ENCODE measurements around the gene WDR48.
A peak's percentile ranks its signal among the peaks of the same experiment; 100 is the strongest.
"Not testable (repeated sequence)": the region's sequence is repeated elsewhere in the genome, so short reads cannot be mapped to it uniquely, and the experiment has no call there.

Gene WDR48

DNA sequence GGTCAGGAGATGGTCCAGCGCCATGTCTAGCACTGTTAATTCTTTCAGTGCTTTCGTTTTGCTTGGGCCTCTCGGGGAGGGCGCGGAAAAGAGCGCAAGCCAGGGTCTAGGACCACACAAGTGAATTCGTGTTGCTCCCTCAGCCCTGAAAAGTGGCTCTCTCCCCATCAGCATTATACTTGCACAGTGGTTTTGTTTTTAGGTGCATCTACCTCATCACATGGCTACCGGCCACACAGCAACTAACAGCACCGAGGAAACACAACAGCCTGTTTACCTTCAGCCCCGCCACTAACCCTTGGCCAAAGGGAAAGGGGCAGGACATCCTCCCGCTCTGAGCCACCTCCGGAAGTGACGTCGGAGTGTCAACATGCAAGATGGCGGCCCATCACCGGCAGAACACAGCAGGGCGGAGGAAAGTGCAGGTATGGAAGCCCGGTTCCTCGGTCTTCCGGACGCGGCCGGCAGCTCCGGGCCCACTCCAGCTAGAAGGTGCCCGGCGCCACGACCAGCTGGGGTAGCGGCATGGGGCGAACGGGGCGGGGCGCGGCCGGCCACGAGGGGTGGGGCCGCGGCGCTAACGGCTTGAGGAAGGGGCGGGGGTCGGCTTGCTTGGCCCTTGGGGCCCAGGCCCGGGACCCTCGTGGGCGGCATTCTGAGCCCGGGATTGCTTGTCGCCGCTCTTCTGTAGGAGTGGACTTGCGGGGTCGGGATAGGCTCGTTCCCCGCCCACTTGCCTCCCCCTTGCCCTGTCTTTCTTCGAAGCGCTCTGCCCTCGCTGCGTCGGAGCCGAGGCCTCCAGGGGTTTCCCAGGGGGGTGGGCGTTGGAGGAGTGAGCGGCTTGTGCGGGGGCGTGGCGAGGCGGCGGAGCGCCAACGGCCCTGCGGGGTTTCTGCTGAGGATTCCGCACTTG, at the start of gene WDR48, which contains the start of gene SCN11A:
Gene WDR48, plus strand, starts transcription at position 368 of the 913 bp plus-strand sequence. Its CDS starts 10 bp downstream, at position 378.
Gene SCN11A, minus strand, starts transcription at position 296 of the 913 bp plus-strand sequence. CDS start 101,582 bp downstream, outside the sequence.
- peak; percentile 87 for DNase-seq

DNA sequence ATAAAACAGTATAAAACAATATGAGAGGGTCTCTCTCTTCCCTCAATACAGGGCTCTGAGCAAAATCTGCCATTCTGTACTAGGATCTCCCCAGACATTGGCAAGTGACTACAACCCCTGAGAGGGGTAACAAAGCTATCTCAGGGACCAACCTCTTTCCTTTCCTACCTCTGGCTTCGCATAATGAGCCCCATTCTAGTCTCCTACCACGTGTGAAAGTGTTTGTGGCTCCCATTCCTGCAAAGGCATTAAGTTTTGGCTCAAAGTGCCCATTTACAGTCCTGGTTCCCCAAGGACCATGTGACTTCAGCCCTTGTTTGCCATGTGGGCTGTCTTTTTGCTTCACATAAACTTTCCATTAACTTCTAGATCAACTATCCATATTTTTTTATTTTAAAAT, 46.5 kb upstream of the WDR48 start:
- no peak for DNase-seq

DNA sequence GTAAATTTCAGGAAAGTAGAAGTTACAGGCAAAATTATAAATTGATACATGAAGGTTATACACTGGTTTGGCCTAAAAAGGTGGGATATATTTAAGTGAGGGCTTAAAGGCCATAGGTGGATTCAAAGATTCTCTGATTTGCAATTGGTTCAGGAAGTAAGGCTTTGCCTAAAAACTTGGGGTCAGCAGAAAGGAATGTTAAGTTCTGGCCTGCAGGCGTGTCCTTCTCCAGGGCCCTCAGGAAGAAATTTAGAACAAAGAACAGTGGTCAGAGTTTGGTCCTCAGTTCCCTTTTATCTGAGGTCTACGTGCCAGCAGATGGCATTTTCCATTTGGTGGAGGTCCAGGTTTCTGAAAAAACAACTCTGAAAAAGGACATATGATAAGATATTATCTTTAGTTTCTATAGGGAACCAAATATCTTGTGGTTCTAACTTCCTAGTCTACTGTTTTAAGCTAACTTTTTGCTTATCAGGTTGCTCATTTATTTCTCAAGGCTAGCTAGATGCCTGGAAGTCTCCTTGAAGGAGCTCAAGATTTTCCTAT, 40.6 kb upstream of the WDR48 start:
- no peak for DNase-seq

DNA sequence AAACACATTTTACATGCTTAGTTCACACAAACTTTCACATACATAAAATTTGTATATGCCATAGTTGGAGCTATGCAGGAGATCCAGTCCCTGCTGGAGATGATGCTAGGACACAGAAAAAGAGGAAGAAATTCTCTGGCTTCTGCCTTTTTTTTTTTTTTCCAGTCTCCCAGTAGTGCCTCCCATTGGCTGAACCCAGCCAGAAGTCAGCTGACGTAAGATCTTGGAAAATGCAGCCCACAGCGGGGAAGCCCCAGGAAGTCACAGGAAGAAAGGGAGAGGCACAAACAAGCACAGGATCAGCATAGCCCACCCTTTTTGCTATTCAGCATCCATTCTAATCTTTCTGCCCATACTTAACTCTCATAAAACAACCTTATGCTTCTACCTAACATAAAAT, 38.5 kb upstream of the WDR48 start:
- DNase-seq: no peak

DNA sequence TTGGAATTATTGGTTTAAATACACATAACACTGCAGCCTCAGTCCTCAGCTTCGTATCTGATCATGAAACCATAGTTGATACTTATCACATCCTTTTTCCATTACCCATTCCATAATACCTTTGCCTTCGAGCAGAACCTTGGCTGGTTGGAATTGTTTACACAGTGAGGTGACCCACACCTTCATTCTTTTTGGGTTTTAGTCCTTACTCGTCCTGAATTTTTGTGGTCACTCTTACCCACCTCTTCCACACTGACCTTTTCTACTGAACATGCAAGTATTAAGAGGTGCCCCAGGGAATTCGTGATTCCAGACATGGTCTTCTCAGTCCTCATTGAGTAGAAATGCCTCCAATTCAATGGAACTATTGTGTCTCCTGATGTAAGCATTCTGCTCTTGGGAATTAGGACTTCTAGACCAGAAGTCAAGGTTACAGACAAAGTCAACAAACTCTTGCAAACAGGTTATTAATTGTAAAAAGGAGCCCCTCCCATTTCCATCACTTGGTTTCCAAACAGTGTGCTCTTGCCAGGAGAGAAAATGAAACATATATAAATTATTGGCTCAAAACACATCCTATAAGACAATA, 37.8 kb upstream of the WDR48 start:
- no peak for DNase-seq

DNA sequence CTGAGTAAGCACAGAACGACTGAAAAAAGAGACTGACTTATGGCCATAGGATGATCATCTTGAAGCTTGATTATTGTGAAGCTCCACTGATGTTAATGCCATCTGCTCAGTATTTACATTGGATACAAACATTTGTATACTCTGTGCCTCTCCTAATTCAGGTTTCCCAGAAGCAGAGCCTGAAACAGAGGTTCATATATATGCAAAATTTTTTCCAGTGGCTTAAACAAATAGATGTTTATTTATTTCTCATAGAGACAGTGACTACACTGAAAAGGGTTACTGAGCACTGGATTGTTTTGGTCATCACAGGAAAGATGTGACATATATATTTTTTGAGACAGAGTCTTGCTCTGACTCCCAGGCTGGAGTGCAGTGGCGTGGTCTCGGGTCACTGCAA, 36.4 kb upstream of the WDR48 start:
- DNase-seq: no peak

DNA sequence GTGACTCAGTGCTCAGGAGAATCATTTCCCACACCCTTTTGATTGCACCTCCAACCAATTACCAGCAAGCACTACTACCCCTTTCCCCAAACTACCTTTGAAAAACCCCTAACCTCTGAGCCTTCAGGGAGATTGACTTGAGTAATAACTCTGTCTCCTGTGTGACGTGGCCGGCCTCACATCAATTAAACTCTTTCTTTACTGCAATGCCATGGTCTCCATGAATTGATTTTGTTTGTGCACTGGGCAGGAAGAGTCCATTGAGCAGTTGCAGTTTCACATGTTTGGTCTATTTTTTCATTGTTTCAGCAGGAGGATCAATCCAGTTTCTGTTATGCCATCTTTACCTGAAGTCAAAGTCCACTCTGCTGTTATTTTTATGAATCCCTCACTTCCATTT, 32.5 kb upstream of the WDR48 start:
- no peak for DNase-seq

DNA sequence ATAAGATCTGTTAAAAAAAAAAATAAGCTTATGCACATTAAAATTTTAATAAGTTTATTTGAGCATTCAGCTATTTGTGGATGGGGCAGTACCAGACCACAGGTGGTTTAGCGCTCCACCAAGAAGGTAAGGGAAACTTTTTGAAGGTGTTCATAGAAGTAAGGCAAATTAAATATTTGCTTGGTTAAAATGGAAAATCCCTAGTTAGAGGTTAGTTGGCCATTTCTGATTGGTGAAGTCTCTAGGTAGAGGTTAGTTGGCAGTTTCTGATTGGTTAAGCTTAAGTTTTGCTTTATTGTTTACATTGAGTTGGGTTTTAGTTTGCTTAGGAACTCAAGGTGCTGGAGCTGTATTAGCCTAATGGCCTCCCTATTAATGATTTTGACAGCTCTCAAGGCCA, 30.8 kb upstream of the WDR48 start:
- DNase-seq: no peak

DNA sequence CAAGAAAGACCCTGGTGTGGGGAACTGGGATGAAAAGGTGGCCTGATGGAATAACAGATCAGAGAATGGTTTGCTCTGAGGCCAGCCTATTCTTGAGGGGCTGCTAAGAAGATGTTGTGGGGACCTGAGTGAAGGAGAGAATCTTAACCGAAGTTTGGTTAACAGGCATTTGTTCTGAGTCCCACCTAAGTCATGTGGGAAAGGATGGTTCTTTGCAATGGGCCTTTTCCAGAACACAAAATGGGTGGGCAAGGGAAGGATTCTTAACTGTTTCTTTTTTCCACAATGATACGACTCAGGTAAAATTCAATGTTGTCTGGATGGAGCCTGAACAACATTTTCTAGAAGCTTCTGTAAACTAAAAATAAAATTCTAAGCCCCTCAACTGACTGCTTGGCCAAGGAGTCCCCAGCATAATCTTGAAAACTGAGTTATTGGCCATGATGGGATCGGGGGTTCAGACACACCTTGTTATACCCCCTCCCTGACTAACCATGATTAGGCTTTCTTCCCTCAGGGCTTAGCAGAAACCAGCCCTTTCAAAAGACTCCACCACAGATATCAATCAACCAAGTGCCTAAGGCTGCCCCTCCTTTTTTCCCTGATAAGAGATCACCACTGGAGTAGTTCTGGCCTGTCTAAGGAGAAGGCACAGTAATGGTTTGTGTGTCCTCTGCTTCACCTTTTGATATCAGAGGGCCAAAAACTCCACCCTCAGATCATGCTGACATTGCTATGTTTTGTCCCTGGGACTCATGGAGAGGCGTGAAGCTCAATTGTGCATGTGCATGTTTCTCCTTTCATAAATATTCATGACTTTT, 30.1 kb upstream of the WDR48 start:
- DNase-seq: no peak

DNA sequence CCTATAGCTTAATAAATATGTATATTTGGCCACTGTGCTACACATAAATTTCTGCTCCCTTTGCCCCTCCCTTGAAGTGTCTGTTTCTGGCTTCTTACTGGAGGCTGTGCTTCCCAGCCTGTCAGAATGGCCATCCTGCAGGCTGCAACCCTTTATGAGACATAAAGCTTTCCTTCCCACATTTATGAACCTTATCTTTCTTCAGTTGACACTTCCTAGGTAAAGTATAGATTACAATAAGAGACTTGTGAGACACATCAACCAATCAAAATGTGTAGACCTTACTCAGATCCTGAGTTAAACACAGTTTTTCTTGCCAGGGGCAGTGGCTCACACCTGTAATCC, 29.6 kb upstream of the WDR48 start:
- DNase-seq: no peak

DNA sequence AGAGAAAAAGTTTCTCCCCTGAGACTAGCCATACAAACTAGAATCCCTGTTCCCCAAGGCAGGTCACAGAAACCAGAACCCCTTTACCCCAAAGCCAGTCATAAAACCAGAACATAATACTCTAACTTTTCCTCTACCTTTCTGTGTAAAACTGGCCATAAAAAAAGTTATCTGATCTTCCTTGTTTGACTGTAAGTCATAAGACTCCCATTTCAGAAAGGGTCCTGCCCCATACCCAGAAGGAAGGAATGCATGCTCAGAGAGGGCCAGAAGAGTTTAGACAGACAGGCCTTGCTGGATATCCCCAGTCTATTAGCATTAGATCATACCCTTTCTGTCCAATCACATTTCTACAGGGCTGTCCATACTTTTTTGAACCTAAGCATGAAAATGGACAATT, 27.3 kb upstream of the WDR48 start:
- no peak for DNase-seq

DNA sequence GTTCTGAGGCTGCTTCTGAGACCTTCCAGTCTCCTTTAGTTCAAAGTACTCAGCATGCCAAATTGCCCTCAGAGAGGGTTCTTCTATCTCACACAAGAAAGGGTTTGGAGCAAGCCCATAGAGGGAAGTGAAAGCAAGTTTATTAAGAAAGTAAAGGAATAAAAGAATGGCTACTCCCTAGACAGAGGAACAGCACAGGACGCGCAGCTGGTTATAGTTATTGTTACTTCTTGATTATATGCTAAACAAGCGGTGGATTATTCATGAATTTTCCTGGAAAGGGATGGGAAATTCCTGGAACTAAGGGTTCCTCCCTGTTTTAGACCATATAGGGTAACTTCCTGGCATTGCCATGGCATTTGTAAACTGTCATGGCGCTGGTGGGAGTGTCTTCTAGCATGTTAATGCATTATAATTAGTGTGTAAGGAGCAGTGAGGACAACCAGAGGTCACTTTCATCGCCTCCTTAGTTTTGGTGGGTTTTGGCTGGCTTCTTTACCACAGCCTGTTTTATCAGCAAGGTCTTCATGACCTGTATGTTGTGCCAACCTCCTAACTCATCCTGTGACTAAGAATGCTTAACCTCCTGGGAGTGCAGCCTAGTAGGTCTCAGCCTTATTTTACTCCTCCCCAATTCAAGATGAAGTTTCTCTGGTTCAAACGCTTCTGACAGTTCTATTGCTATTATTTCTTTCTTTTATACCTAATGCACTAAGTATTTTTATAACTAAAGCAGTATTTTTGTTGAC, 26.4 kb upstream of the WDR48 start:
- DNase-seq: no peak

DNA sequence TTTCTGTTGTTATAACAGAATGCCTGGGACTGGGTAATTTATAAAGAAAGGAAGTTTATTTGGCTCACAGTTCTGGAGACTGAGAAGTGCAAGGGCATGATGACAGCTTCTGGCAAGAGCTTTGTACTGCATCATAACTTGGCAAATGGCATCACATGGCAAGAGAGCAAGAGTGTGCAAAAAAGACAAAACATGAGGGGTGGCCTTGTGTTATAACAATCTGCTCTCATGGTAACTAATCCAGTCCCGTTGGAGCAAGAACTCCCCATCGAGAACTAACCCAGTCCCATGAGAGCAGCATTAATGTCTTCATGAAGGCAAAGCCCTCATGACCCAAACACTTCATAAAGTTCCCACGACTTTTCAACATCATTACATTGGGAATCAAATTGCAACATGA, 23.3 kb upstream of the WDR48 start:
- no peak for DNase-seq

DNA sequence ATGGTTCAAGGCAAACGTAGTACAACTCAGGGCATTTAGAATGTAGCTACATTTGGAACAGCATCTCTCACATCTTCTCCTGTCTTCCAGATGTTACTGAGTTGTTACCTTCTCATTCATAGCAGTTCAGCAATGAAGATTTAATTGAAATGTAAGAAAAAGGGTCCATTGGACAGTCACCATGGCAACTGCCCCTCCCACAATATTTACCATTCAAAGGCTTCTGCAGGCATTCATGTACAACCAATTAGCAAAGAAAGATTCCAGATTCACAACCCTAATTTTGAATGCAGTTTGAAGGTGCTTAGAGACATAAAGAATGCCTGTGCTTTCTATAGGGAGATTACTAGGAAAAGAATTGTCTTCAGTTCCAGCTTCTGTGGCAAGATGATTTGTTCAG, 22.3 kb upstream of the WDR48 start:
- no peak for DNase-seq

DNA sequence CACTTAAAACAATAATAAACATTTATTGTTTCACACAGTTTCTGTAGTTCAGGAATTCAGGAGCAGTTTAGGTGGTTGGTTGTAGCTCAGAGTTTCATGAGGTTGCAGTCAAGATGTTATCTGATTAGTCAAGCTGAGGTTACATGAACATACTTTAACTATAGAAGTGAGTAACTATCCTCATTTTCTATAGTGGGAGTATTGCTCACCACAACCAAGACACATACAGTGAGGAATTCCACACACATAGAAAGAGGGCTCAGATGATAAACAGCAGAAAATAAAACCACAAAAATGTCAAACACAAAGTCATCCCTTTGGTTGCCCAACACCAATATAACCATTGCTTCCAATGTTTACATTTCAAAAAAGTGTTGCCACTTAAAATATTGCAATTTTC, 13.7 kb upstream of the WDR48 start:
- DNase-seq: no peak

DNA sequence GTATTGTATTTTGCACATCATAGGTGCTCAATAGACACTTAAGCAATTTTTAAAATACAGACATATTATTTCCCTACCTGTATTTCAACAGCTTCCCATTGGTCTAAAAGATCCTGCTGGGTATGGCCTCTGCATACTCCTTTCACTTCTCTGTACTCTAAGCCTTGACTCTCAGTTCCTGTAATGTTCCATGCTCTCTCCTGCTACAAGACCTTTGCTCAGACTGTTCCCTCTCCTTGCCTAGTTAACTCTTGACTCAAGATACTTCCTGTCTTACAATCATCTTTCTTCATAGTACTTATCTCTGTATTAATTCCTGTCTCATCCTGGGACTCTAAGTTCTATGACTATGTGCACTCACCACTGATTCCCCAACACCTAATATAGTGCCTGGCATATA, 1.8 kb upstream of the WDR48 start:
- DNase-seq: no peak

DNA sequence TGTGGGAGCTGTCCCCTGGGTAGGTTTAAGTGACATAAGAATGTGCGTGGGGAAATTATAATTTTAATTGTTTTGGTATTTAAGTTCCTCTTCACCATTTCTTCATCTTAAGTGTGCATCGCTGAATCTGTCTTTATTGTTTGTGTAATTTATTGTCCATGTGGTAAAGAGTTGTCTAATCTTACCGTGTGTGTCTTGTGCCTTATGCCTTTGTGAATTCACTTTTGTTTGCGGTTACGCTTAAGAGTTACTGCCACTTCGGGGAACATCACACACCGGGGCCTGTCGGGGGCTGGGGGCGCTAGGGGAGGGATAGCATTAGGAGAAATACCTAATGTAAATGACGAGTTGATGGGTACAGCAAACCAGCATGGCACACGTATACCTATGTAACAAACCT, 767 bp downstream of the WDR48 start:
- DNase-seq: no peak

DNA sequence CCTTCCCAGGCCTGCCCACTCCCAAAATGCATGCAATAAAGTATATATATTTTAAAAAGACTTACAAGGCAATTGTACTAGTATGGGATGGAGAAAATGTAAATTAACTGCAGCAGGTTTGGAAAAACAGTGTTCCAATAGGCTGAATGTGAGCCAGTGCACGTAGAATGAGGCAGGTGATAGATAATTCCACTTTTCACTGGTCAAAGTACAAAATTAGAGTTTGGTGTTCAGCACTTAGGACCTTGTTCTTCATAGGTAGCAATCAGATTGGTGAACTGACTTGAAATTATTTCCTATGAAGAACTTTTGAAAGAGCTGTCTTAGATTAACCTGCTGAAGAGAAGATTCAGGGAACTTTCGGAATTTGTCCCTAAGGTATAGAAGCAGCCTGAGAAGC, 1.9 kb downstream of the WDR48 start:
- DNase-seq: no peak

DNA sequence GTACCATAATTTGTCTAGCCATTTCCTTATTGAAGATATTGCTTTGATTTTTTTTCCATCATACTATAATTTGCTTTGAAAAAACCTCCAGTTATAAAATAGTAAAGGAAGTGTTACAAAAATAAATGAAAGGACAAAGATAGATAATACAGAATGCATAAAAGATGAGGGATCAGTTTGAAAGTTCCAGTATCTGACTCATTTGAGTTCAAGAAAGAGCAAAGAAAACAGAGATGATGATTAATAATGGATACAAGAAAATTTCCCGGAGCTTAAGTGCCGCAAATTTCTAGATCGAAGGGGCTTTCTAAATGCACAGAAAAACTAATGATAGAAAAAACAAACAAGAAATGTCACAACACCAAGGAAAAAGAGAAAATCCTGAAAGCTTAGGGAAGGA, 4.3 kb downstream of the WDR48 start:
- DNase-seq: no peak

DNA sequence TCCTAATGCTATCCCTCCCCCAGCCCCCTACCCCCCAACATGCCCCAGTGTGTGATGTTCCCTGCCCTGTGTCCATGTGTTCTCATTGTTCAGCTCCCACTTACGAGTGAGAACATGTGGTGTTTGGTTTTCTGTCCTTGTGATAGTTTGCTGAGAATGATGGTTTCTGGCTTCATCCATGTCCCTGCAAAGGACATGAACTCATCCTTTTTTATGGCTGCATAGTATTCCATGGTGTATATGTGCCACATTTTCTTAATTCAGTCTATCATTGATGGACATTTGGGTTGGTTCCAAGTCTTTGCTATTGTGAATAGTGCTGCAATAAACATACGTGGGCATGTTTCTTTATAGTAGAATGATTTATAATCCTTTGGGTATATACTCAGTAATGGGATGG, 9.4 kb downstream of the WDR48 start:
- DNase-seq: not testable (repeated sequence)

DNA sequence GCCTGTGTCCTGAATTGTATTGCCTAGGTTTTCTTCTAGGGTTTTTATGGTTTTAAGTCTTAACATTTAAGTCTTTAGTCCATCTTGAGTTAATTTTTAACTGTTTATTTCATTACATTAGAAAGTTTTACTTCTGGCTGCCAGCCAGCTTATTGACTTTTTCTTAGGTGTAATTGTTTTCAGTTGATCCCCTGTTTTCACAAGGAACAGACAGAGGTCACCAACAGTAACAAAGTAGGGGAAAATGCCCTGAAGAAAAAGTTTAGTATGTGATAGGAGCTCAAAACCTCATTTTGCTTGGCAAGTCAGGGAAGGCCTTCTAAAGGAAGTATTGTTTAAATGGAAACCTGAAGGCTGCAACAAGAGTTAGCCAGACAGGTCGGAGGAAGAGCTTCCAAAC, 10.4 kb downstream of the WDR48 start:
- DNase-seq: no peak

DNA sequence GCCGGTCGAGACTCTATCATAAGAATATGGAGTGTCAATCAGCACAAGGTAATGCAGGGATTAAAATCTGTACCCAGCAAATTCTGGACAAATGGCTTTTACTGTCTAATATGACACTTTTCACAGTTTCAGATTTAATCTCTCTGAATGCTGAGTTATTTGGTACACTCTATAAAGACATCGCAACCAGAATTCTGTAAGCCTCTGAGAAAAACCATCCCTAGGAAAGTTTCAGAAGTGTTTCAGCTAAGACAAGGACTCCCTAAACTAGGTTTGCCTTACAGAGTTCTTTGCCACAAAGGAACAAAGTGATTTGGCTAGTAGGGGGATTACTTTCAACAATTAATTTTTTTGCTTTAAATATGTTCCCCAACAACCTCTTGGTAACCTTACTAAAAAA, 11.3 kb downstream of the WDR48 start:
- no peak for DNase-seq

DNA sequence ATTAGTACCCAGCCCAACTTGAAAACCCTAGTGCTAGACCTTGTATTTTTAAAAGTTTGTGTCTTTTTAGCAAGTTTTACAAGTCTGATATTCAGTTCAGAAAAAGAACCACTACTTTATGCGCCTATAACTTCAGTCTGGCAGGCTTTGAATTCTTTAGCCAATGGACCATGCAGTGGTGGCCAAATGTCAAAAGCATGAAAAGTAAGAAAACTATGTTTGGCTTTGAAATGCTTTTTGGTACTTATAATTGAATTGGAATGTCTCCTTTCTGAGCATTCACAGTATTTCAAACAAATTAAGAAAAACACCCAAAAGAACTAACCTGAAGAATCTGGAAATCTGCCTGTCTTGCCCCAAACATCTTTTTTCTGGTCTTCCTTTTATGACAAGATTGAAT, 12.8 kb downstream of the WDR48 start:
- DNase-seq: no peak

All from stimulated activated CD4-positive, alpha-beta T cell treated with anti-CD3 and anti-CD28 coated beads, Interleukin-12 subunit alpha, Interleukin-12 subunit beta, amount 100 ng/mL, for 4 hours (primary cell).